Stimulated activated CD8-positive, alpha-beta memory T cell treated with anti-CD3 and anti-CD28 coated beads, Interleukin-7, amount 100 ng/mL, for 1 hour (primary cell): Measurements from ENCODE around the gene ABLIM3.

Experiments
- DNase-seq, 2 donors: peaks; one replicate each; pipeline ENCODE4 v3.0.0-alpha.2; 2020; ENCODE audit warnings: low read depth in 2 of 2

Gene ABLIM3

DNA sequence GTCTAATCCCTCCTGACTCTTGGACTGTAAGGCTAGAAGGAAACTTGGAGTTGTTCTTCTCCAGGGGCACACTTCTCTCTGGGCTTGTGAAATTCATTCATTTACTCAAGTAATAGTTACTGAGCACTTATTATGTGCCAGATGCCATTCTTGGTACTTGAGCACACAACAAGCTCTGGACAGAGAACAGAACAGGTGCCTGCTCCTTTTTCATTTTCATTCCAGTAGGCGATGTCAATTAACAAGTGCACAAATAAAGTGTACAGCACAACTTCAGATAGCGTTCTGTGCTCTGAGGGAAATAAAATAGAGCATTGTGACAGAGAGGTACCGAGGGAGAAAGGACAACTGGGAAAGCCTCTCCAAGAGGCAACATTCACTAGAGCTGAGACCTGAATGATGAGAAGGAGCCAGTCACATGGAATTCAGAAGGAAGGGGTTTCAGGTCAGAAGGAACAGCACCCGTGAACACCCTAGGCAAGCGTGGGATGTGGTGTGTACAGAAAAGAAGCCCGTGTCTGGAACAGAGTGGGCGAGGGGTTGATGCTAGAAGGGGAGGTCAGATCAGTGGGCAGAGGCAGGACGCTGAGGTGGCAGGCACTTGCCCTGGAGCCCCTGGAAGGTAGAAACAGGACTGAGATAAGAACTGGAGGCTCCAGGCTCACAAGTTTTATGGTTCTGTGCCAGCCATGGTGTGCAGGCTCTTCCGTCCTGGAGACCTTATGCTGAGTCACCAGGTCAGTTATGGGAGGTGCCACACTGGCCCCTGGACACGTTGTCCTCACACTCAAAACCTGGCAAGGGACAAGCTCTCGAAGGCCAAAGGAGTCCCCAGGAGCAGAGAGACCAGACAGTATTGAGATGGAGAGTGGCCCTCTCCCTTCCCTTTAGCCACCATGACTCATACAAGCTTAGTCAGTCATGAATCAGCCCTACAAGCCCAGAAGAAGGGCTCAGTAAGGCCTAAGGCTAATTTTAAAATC lies 7.2 kb upstream of the ABLIM3 start:
- no peak for DNase-seq

GRCh38 chr5:149134778-149135500 lies 6.4 kb upstream of the ABLIM3 start:
- no peak for DNase-seq

DNA sequence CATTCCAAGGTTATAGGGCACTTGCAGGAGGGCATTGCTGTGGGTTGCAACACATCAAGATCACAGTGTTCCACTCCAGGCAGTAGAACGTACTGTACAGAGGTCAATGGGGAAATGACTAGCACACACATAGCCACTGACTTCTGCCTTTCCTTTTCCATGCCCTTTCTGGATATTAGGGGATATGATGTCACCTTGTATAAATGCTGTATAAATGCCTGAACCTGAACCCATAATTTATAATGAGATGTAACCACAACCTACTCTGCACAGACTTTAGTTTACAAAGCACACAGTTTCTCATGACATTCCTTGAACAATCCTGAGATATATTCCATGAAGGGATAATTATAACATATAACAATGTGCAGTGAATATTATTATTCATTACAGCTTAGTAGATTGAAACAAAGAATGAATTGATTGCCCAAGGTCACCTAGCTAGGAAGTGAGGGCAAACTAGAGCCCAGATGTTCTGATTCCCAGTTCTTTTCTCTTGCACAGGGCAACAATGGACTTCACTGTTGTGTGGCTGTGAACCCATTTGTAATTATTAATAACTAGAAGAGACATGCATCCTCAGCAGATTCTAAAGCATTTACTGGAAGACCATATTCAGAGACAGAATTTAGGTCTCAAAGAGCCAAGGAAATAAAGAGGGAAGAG lies 5.6 kb upstream of the ABLIM3 start:
- no peak for DNase-seq

DNA sequence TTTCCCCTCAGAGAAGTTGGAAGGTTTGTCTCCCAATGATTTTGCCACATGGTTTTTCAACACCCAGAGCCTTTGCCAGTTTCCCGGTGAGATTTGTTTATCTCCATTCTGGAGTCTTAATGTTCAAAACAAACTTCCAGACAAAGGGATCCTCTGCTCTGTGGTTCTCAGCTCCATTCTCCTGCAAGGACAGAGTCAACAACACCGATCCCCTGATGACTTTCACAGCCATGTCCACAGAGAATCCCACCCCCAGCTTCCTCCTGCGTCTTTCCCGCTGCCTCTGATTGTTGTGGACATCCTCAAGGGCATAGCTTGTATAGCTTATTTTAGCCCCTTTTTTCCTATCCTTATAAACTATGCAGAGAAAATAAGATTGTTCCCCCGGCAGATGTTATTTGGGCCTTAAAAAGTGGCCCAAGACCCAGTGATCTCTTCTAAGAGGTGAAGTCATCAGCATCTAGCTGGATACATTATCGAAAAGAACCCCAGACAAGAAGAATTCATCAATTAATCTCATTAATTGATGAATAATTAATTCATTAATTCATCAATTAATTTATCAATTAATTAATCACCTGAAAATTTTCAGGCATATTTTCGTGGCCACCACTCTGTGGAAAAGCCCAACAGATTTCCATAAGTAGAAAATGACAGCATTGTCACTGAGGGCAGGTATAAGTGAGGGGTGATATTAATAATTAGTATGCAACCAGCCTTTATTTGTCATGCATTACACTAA lies 2.9 kb upstream of the ABLIM3 start:
- DNase-seq, result no peak

DNA sequence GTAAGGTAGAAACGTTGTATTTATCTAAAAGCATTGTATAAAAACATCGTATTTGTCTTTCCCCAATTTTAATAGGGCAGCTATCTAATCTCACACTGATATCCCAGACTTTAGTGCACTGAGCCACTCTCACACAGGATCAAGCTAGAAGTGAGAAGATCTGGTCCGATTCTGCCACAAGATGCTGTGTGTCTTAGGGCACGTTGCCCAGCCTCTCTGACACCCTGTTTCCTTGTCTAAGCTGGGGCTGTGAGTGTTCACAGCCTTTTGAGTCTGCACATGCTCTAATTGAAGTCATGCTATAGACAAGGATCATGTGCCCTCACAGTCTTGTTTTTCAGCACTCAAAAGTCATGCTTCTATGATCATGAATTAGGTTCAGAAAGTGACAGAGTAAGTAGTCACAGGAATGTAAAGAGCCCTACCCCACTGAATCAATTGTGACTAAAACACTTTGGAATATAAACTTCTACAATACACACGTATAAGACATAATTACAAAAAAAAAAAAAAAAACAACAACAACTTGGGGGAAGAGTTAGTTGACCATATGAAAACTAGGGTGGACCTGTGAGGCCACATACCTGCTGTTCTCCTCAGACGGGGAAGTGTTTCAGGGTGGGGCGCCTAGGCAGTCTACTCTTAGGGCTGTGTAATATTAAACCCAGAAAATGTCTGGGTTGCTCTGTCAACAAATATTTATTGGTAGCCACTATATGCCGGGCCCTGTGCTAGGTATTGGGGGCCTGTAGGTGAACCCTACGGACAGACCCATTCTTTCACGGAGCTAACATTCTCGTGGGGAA lies 893 bp upstream of the ABLIM3 start:
- DNase-seq, result no peak

GRCh38 chr5:149141957-149142851 lies 911 bp downstream of the ABLIM3 start:
- no peak for DNase-seq

DNA sequence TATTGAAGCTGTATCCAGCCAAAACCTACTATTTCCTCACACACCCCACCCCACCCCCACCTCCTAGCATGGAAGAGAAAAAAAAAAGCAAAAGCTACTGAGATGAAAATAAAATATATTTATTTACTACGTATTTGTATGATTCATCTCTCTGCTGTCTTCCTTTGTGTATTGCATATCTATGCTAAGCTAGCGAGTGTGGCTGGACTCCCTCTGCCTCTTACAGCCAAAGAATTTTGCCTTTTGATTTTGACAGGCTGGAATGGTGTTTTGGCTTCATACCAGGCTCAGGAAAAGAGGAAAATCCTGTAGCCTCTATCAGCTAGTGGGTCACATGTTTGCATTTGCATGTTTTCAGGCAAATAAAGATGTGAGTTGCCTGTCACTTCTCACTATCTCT lies 2.2 kb downstream of the ABLIM3 start:
- DNase-seq, result no peak

- DNase-seq, result no peak
These were observed 3.3 kb downstream of the ABLIM3 start for GRCh38 chr5:149144637-149145036.

- no peak for DNase-seq
These were observed 3.8 kb downstream of the ABLIM3 start for GRCh38 chr5:149145138-149145537.

- no peak for DNase-seq
These were observed 6.4 kb downstream of the ABLIM3 start for GRCh38 chr5:149147676-149148075.

DNA sequence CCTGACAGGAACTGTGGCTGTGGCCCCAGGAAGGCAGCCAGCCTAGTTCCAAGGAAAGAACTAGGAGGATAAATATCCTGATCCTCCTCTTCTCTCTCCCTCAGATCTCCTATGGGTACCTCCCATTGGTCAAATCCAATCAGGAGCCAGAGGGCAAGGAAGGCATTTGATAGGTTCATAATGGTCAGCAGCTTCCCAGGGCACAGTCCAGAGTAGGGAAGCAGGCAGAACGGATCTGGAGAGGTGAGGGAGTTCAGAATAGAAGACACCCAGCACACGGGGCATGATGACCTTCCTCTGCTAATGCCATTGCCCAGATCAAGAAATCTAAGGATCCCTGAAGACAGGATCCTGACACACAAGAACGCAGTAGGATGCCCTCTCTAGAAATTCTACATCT lies 8.6 kb downstream of the ABLIM3 start:
- no peak for DNase-seq

GRCh38 chr5:149150457-149150856 lies 9.2 kb downstream of the ABLIM3 start:
- no peak for DNase-seq

DNA sequence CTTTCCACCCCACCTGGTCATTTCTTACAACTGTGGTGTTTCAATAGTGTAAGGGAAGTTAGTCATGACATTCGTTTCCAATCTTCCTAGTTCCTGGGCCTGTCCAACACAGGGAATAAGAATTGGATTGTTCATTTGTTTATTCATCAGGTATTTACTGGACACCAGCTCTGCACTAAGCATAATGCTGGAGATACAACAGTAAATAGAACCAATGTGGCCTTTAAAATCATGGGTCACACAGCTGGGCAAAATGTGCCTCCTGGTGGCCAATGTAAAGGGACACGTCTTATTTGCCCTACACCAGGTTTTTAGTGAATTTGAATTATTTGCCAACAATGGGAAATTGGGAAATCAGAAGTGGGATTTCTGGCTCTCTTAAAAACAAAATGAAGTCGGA lies 10.4 kb downstream of the ABLIM3 start:
- no peak for DNase-seq

- no peak for DNase-seq
These were observed 11.0 kb downstream of the ABLIM3 start for GRCh38 chr5:149152317-149152746.

GRCh38 chr5:149153193-149153750 lies 12.0 kb downstream of the ABLIM3 start:
- DNase-seq, result no peak

GRCh38 chr5:149153751-149154610 lies 12.7 kb downstream of the ABLIM3 start:
- no peak for DNase-seq

DNA sequence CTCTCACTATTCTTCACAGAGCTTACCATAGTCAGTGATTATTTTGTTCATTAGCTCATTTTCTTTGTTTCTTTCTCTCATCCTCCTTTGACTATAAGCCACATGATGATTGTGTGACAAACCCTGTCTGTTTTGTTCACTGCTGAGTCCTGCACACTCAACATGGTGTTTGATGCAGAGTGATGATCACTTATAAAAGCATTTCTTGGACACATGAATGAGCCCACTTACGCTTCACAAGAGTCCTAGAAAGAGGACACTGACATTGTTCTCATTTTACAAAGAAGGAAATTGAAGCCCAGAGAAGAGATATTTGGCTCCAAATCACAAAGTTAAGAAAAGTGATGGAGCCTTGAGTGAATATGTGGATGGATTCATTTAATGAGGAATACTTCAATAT lies 13.4 kb downstream of the ABLIM3 start:
- DNase-seq, result no peak

DNA sequence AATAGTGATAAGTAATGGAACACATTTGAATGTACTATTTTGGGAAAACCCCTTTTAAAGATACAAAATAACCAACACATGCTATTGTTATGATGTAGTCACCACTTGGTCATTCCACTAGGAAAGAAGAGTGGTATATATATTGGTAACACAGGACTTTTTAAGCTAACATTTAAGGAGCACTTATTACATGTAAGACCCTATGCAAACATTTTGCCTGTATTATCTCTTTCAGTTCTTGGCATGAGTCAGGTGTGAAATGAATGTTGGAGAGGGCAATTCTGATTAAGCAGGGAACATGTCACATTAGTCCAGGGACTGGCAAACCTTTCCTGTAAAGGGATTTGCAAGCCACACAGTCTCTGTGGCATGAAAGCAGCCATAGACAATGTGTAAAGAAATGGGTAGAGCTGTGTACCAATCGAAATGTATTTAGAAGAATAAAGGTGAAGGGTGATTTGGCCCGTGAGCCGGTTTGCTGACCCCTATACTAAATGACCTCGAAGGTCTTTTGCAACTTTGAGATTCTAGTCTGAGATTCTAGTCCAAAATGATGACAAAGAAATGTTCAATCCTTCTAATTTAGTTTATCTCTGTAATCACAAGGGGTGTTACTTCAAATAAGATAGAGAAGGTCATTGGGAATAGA lies 15.3 kb downstream of the ABLIM3 start:
- no peak for DNase-seq
